ENCODE data around the gene ZNF492. TPM values are rescaled to one million over a fixed set of nuclear protein-coding genes. Genes with fewer than 3 reads are reported as not detected.

Gene ZNF492
- total and polyA plus RNA-seq, 2 of the 8 experiments (the other 6 are each of a cell fraction or from before 2014, with no cell fraction given): not detected

DNA sequence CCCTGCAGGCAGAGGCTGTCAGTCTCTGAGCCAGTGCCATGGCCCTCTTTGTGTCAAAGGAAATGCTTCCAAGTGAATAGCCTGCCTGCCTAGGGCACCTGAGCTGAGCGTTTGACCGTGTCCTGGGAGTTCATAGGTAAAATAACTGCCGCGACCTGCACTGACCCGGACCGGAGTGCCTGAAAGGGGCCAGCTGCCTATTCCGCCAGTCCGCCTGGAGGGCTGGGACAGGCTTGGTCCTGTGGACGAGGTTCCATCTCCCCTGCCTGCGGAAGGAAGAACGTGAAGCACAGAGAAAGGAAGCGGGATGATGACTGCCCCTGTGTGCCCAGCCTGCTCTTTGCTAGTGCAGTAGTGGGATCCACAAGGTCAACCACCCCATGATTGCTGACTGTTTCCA, 17.5 kb upstream of the ZNF492 start:
- no peak overlapping the region for H2BK120ac ChIP-seq (replicated peaks; ENCODE audit: low read depth, low read length)
- 85% methylated on average over 7 of the region's 12 CpGs; no CpG with 5 or more reads in 1 of the 2 experiments for WGBS, 2 experiments (ENCODE audit: extremely low coverage in 1 of 2, insufficient coverage in 1 of 2, insufficient read length in 1 of 2, insufficient replicate concordance in 2 of 2, low coverage in 1 of 2, low lambda C conversion rate in 2 of 2, missing lambda C conversion rate in 1 of 2)
- FAIRE-seq (no peak), DNase-seq (ENCODE audit: low read depth in 1 of 2, low spot score in 2 of 2) (no peak)
- no peak overlapping the region for H3K9ac ChIP-seq (replicated peaks in 1 of 4; ENCODE audit: extremely low read depth in 1 of 4, low read depth in 3 of 4, low read length in 3 of 4)
- POLR2A ChIA-PET (ENCODE audit: partially characterized antibody): no interaction called here
- H4K20me1 ChIP-seq (replicated peaks in 1 of 2; ENCODE audit: control insufficient read depth in 1 of 2, insufficient read depth in 2 of 2, low read length in 2 of 2): no peaks in the 10 kb centered on the region
- no peak overlapping the region for H3K4me2 ChIP-seq (ENCODE audit: insufficient read depth in 1 of 2, low read depth in 2 of 2, low read length in 2 of 2)
- H3K18ac ChIP-seq (ENCODE audit: extremely low read depth, low read length): no peak overlapping the region
- H3K23me2 ChIP-seq (ENCODE audit: low read depth, low read length): no peaks in the 10 kb centered on the region
- peaks cover 51 to 88% of the 10 kb centered on the region in 2 experiments for H3K9me3 ChIP-seq (ENCODE audit: insufficient read depth in 2 of 2, low read depth in 1 of 2, low read length in 1 of 2)
- H3K56ac ChIP-seq (replicated peaks; ENCODE audit: insufficient read length, low read depth, low read length): no peak overlapping the region
- H3K27me3 ChIP-seq (replicated peaks in 1 of 4; ENCODE audit: control insufficient read depth in 3 of 4, extremely low read depth in 1 of 4, insufficient read depth in 3 of 4, low read length in 3 of 4): no peaks in the 10 kb centered on the region
- no peaks in the 10 kb centered on the region for H3K4me1 ChIP-seq (replicated peaks in 1 of 4; ENCODE audit: control insufficient read depth in 3 of 4, insufficient read depth in 4 of 4, low read length in 3 of 4)
- H3K4ac ChIP-seq (replicated peaks; ENCODE audit: insufficient read length, low read depth, low read length): no peak overlapping the region
- H2BK20ac ChIP-seq (ENCODE audit: low read length): no peak overlapping the region
- H2BK12ac ChIP-seq (ENCODE audit: low read depth, low read length): no peak overlapping the region
- no peaks in the 10 kb centered on the region for H3K79me1 ChIP-seq (ENCODE audit: low read depth, low read length)
- H4K91ac ChIP-seq (replicated peaks; ENCODE audit: insufficient read length, low read length): no peak overlapping the region
- H3K14ac ChIP-seq (ENCODE audit: insufficient read length): no peak overlapping the region
- H3K79me2 ChIP-seq (ENCODE audit: control insufficient read depth in 1 of 2, insufficient read depth in 2 of 2, low read length in 2 of 2): no peaks in the 10 kb centered on the region
- H3K36me3 ChIP-seq (ENCODE audit: control insufficient read depth in 2 of 4, insufficient read depth in 4 of 4, low read length in 3 of 4): no peaks in the 10 kb centered on the region
- no peak overlapping the region for H2AFZ ChIP-seq (ENCODE audit: low read length)
- no peak overlapping the region for H2BK15ac ChIP-seq (ENCODE audit: low read length)
- H2BK5ac ChIP-seq (ENCODE audit: low read depth, low read length): no peak overlapping the region
- H4K8ac ChIP-seq (ENCODE audit: extremely low read depth, insufficient read depth, low read length): no peak overlapping the region
- no peak overlapping the region for H3K23ac ChIP-seq (ENCODE audit: insufficient read length)
- H3K27ac ChIP-seq (ENCODE audit: low read depth, low read length): no peak overlapping the region
- CTCF ChIA-PET (ENCODE audit: partially characterized antibody): interaction anchor here (1.1 to 1.2 kb wide), 2 partner anchors 8 to 10 kb away, joined by 3 read pairs; no protein-coding TSS in a partner anchor
- TF ChIP-seq SIX5 (IDR thresholded peaks at IDR 0.05; ENCODE audit: low read depth, low read length) (no peak), NANOG (IDR thresholded peaks at IDR 0.05; ENCODE audit: insufficient read depth, low read depth, low read length, poor library complexity, severe bottlenecking) (no peak), SIRT6 (IDR thresholded peaks at IDR 0.05; ENCODE audit: low read length) (no peak), CEBPB (IDR thresholded peaks at IDR 0.05; ENCODE audit: low read depth, low read length) (no peak)
- H3K4me3 ChIP-seq (ENCODE audit: extremely low read depth in 1 of 4, insufficient read depth in 2 of 4, low read depth in 3 of 4, low read length in 4 of 4): no peak overlapping the region
- no peak overlapping the region for H2AK5ac ChIP-seq (ENCODE audit: low read depth, low read length)
- H4K5ac ChIP-seq (ENCODE audit: insufficient read length, low read depth, low read length): no peak overlapping the region

All from H1 (cell line).